Measurements from ENCODE around the gene SKIC2. TPM values are rescaled to one million over a fixed set of nuclear protein-coding genes. Genes with fewer than 3 reads are reported as not detected.
"Not testable (repeated sequence)": the region's sequence is repeated elsewhere in the genome, so short reads cannot be mapped to it uniquely, and the experiment has no call there.

Gene SKIC2
- total and polyA plus RNA-seq, 7 experiments from 2014 or later: 20.1 to 139 (median 93.2) TPM

DNA sequence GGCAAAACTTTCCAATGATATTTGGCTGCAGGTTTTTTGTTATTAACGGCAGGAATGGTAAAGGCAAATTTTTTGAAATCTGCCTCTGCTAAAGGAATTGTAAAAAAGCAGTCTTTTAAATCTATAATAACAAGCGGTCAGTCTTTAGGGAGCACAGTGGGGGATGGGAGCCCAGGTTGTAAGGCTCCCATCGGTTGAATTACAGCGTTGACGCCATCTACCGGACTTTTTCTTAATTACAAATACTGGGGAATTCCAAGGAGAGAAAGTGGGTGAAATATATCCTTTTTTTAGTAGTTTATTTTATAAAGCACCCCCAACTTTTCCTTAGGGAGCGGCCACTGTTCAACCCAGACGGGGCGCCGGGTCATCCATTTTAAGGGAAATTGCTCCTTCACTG, 30.4 kb downstream of the SKIC2 start:
- H3K9me3 ChIP-seq (ENCODE audit: control insufficient read depth in 2 of 3, low read length in 3 of 3); H3K27ac ChIP-seq (ENCODE audit: low read depth, low read length); H3K9me3 Mint-ChIP-seq; H3K36me3 ChIP-seq (ENCODE audit: control insufficient read depth in 2 of 3, insufficient read depth in 3 of 3, low read length in 3 of 3); H3K36me3 Mint-ChIP-seq; H3K4me1 Mint-ChIP-seq; DNase-seq; H3K27ac Mint-ChIP-seq; H3K4me3 ChIP-seq (ENCODE audit: low read length); CTCF ChIA-PET; intact Hi-C loops (cut with micrococcal nuclease); POLR2A ChIA-PET; H3K4me3 Mint-ChIP-seq; H3K27me3 ChIP-seq (ENCODE audit: control insufficient read depth in 2 of 2, insufficient read depth in 2 of 2, low read length in 2 of 2); H3K4me1 ChIP-seq (ENCODE audit: control insufficient read depth in 2 of 2, insufficient read depth in 2 of 2, low read length in 2 of 2); H3K27me3 Mint-ChIP-seq; ATAC-seq: not testable (repeated sequence)

- H3K4me1 ChIP-seq (ENCODE audit: control insufficient read depth in 2 of 2, insufficient read depth in 2 of 2, low read length in 2 of 2); CTCF ChIA-PET; H3K27ac Mint-ChIP-seq; H3K4me3 ChIP-seq (ENCODE audit: low read length); H3K27ac ChIP-seq (ENCODE audit: low read depth, low read length); H3K27me3 Mint-ChIP-seq; H3K9me3 ChIP-seq (ENCODE audit: control insufficient read depth in 2 of 3, low read length in 3 of 3); H3K4me1 Mint-ChIP-seq; H3K36me3 Mint-ChIP-seq; ATAC-seq; intact Hi-C loops (cut with micrococcal nuclease); POLR2A ChIA-PET; H3K9me3 Mint-ChIP-seq; H3K4me3 Mint-ChIP-seq; H3K27me3 ChIP-seq (ENCODE audit: control insufficient read depth in 2 of 2, insufficient read depth in 2 of 2, low read length in 2 of 2); H3K36me3 ChIP-seq (ENCODE audit: control insufficient read depth in 2 of 3, insufficient read depth in 3 of 3, low read length in 3 of 3): not testable (repeated sequence)
- DNase-seq: peak in 1 of 9 donors; percentile 4
Measured at GRCh38 chr6:31994421-31994820, 35.4 kb downstream of the SKIC2 start.

- H3K4me1 Mint-ChIP-seq; H3K9me3 Mint-ChIP-seq; intact Hi-C loops (cut with micrococcal nuclease); H3K27me3 Mint-ChIP-seq; DNase-seq; ATAC-seq; H3K27ac ChIP-seq (ENCODE audit: low read depth, low read length); H3K27ac Mint-ChIP-seq; H3K36me3 ChIP-seq (ENCODE audit: control insufficient read depth in 2 of 3, insufficient read depth in 3 of 3, low read length in 3 of 3); H3K36me3 Mint-ChIP-seq; H3K4me1 ChIP-seq (ENCODE audit: control insufficient read depth in 2 of 2, insufficient read depth in 2 of 2, low read length in 2 of 2); CTCF ChIA-PET; H3K27me3 ChIP-seq (ENCODE audit: control insufficient read depth in 2 of 2, insufficient read depth in 2 of 2, low read length in 2 of 2); POLR2A ChIA-PET; H3K4me3 ChIP-seq (ENCODE audit: low read length); H3K9me3 ChIP-seq (ENCODE audit: control insufficient read depth in 2 of 3, low read length in 3 of 3); H3K4me3 Mint-ChIP-seq: not testable (repeated sequence)
Measured at GRCh38 chr6:31996385-31996784, 37.4 kb downstream of the SKIC2 start.

DNA sequence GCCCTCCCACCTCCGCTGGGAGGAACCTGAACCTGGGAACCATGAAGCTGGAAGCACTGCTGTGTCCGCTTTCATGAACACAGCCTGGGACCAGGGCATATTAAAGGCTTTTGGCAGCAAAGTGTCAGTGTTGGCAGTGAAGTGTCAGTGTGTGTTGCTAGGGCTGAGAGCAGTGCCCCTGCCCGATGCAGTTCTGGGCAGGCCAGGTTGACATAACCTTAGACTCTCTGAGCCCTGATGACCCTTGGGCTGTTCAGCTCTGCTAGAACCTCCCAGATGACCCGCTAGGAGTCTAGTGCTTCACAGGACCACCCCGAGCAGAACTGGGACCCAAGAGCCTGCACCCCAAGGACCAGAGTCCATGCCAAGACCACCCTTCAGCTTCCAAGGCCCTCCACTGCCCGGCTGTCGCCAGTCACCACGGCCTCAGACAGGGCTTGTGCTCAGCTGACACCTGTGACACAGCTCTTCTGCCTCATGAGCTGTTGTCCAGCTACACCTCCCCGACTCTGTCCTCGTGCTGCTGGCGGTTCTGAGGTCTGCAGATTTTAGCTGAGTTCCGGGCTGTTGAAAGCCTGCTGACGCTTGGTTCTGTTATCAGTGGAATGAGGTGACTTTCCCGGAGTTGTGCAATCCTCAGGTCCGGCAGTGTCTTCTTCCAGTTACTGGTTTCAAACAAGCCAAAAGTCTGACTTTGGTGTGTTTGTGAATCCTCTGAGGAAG, 43.7 kb downstream of the SKIC2 start:
- H3K4me3 ChIP-seq (ENCODE audit: low read length); H3K9me3 Mint-ChIP-seq; DNase-seq; H3K4me3 Mint-ChIP-seq; H3K27me3 Mint-ChIP-seq; POLR2A ChIA-PET; H3K36me3 Mint-ChIP-seq; H3K9me3 ChIP-seq (ENCODE audit: control insufficient read depth in 2 of 3, low read length in 3 of 3); CTCF ChIA-PET; H3K36me3 ChIP-seq (ENCODE audit: control insufficient read depth in 2 of 3, insufficient read depth in 3 of 3, low read length in 3 of 3); intact Hi-C loops (cut with micrococcal nuclease); H3K27me3 ChIP-seq (ENCODE audit: control insufficient read depth in 2 of 2, insufficient read depth in 2 of 2, low read length in 2 of 2); H3K27ac Mint-ChIP-seq; H3K4me1 ChIP-seq (ENCODE audit: control insufficient read depth in 2 of 2, insufficient read depth in 2 of 2, low read length in 2 of 2); H3K27ac ChIP-seq (ENCODE audit: low read depth, low read length): not testable (repeated sequence)
- peak; percentile 31 for ATAC-seq
- peaks cover 0 to 11% (median 9%) of the 10 kb centered on the region in 7 donors for H3K4me1 Mint-ChIP-seq

GRCh38 chr6:32003301-32003700, 44.3 kb downstream of the SKIC2 start:
- H3K27ac ChIP-seq (ENCODE audit: low read depth, low read length); H3K4me3 ChIP-seq (ENCODE audit: low read length); CTCF ChIA-PET; intact Hi-C loops (cut with micrococcal nuclease); H3K4me3 Mint-ChIP-seq; H3K4me1 ChIP-seq (ENCODE audit: control insufficient read depth in 2 of 2, insufficient read depth in 2 of 2, low read length in 2 of 2); H3K27me3 ChIP-seq (ENCODE audit: control insufficient read depth in 2 of 2, insufficient read depth in 2 of 2, low read length in 2 of 2); H3K36me3 ChIP-seq (ENCODE audit: control insufficient read depth in 2 of 3, insufficient read depth in 3 of 3, low read length in 3 of 3); H3K27me3 Mint-ChIP-seq; DNase-seq; H3K27ac Mint-ChIP-seq; H3K9me3 ChIP-seq (ENCODE audit: control insufficient read depth in 2 of 3, low read length in 3 of 3); H3K9me3 Mint-ChIP-seq; POLR2A ChIA-PET; H3K36me3 Mint-ChIP-seq; ATAC-seq: not testable (repeated sequence)
- H3K4me1 Mint-ChIP-seq: peaks cover 0 to 11% (median 9%) of the 10 kb centered on the region in 7 donors

DNA sequence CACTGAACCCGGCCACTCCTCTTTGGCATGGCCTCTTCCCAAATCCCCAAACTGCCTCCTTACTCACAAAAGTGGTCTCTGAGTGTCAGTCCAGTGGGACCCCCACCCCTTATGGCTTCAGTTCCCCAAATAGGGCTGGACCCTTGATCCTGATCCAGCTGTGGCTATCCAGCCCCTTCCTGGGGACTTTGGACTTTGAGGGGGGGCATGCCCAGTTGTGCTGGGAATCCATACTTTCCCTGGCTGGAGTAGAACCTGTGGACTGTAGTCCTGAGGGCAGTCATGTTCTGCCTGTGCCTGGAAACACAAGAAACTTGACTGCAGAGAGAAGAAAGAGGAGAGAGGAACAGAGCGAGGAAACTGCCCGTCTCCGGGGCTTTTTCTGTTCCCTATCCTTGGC, 45.4 kb downstream of the SKIC2 start:
- H3K9me3 Mint-ChIP-seq; H3K4me3 ChIP-seq (ENCODE audit: low read length); intact Hi-C loops (cut with micrococcal nuclease); H3K9me3 ChIP-seq (ENCODE audit: control insufficient read depth in 2 of 3, low read length in 3 of 3); POLR2A ChIA-PET; DNase-seq; ATAC-seq; H3K27ac ChIP-seq (ENCODE audit: low read depth, low read length); H3K36me3 Mint-ChIP-seq; H3K4me1 ChIP-seq (ENCODE audit: control insufficient read depth in 2 of 2, insufficient read depth in 2 of 2, low read length in 2 of 2); H3K27me3 ChIP-seq (ENCODE audit: control insufficient read depth in 2 of 2, insufficient read depth in 2 of 2, low read length in 2 of 2); CTCF ChIA-PET; H3K27me3 Mint-ChIP-seq; H3K36me3 ChIP-seq (ENCODE audit: control insufficient read depth in 2 of 3, insufficient read depth in 3 of 3, low read length in 3 of 3): not testable (repeated sequence)
- peaks cover 0 to 11% (median 9%) of the 10 kb centered on the region in 7 donors for H3K4me1 Mint-ChIP-seq
- H3K27ac Mint-ChIP-seq: peak overlapping the region in 4 of 9 donors; percentile 61 to 84 (median 76)
- H3K4me3 Mint-ChIP-seq: peak overlapping the region in 2 of 10 donors; percentile 35 to 52

GRCh38 chr6:32004864-32005537, 46.0 kb downstream of the SKIC2 start:
- Mint-ChIP-seq H3K4me1 (peaks cover 0 to 11% (median 9%) of the 10 kb centered on the region in 7 donors), H3K4me3 (peak overlapping the region in 6 of 10 donors; percentile 35 to 76 (median 50)), H3K27ac (peak overlapping the region in 8 of 9 donors; percentile 61 to 90 (median 82))
- CTCF ChIA-PET; H3K9me3 Mint-ChIP-seq; H3K36me3 Mint-ChIP-seq; H3K4me3 ChIP-seq (ENCODE audit: low read length); H3K27ac ChIP-seq (ENCODE audit: low read depth, low read length); H3K27me3 Mint-ChIP-seq; H3K9me3 ChIP-seq (ENCODE audit: control insufficient read depth in 2 of 3, low read length in 3 of 3); intact Hi-C loops (cut with micrococcal nuclease); H3K27me3 ChIP-seq (ENCODE audit: control insufficient read depth in 2 of 2, insufficient read depth in 2 of 2, low read length in 2 of 2); H3K36me3 ChIP-seq (ENCODE audit: control insufficient read depth in 2 of 3, insufficient read depth in 3 of 3, low read length in 3 of 3); POLR2A ChIA-PET; H3K4me1 ChIP-seq (ENCODE audit: control insufficient read depth in 2 of 2, insufficient read depth in 2 of 2, low read length in 2 of 2): not testable (repeated sequence)
- ATAC-seq: peak; percentile 79
- peak in 2 of 9 donors; percentile 11 to 18 for DNase-seq

Data from naive thymus-derived CD4-positive, alpha-beta T cell (primary cell).